Esophagus squamous epithelium (tissue), 4 donors: ENCODE data around the gene C17orf78.

ENCODE experiments used
- CTCF ChIP-seq, 6 experiments: fragments of 450-650 bp in 4 of 6; fragments of 200-600 bp in 2 of 6; sonication (generic) in 2 of 6; IDR thresholded peaks; one replicate each; pipeline ENCODE4 v1.5.1; 2016 to 2019; ENCODE audit warnings: antibody characterized with exemption in 6 of 6, mild to moderate bottlenecking in 4 of 6, moderate library complexity in 4 of 6
- POLR2A ChIP-seq, 4 donors: fragments of 450-650 bp; IDR thresholded peaks; one replicate each; pipeline ENCODE4 v1.6.1; 2017; ENCODE audit warnings: antibody characterized with exemption in 4 of 4, mild to moderate bottlenecking in 4 of 4, moderate library complexity in 3 of 4

- TF ChIP-seq POLR2A (IDR thresholded peaks at IDR 0.05) = no peak
- TF ChIP-seq CTCF (IDR thresholded peaks at IDR 0.05) = no peak
Observed at GRCh38 chr17:37425268-37425667, 49.5 kb downstream of the C17orf78 start.
